Neuronal stem cell (in vitro differentiated cells): ENCODE measurements around the gene CAPNS1.
"Not testable (repeated sequence)": the region's sequence is repeated elsewhere in the genome, so short reads cannot be mapped to it uniquely, and the experiment has no call there.

Experiments
- DNase-seq: peaks from one replicate; pipeline ENCODE4 v3.0.0-alpha.2; 2013; ENCODE audit warnings: low spot score
- H2AFZ ChIP-seq: one replicate; pipeline ENCODE4 v1.6.1; 2013; ENCODE audit warnings: mild to moderate bottlenecking, low read length, inconsistent platforms
- H2AK5ac ChIP-seq: 2 replicates; pipeline ENCODE4 v1.6.1; 2013; ENCODE audit warnings: low read depth, mild to moderate bottlenecking, inconsistent platforms, low read length, moderate library complexity, mixed read lengths
- H2BK120ac ChIP-seq: 2 replicates; pipeline ENCODE4 v1.6.1; 2013; ENCODE audit warnings: low read depth, mild to moderate bottlenecking, inconsistent platforms, low read length, moderate library complexity, mixed read lengths
- H2BK12ac ChIP-seq: one replicate; pipeline ENCODE4 v1.6.1; 2013; ENCODE audit warnings: low read length, inconsistent platforms
- H2BK15ac ChIP-seq: 2 replicates; pipeline ENCODE4 v1.6.1; 2013; ENCODE audit warnings: mild to moderate bottlenecking, low read length, inconsistent platforms, mixed read lengths
- H2BK5ac ChIP-seq: one replicate; pipeline ENCODE4 v1.6.1; 2013; ENCODE audit warnings: inconsistent platforms, mild to moderate bottlenecking, low read length, moderate library complexity
- H3K14ac ChIP-seq: one replicate; pipeline ENCODE4 v1.6.1; 2013; ENCODE audit warnings: low read length, inconsistent platforms
- H3K18ac ChIP-seq: 2 replicates; pipeline ENCODE4 v1.6.1; 2013; ENCODE audit warnings: low read length, inconsistent platforms
- H3K23ac ChIP-seq: 2 replicates; pipeline ENCODE4 v1.6.1; 2013; ENCODE audit warnings: low read depth, mild to moderate bottlenecking, mixed read lengths, low read length, inconsistent platforms; ENCODE audit not compliant: poor library complexity
- H3K27ac ChIP-seq: replicated peaks from 3 replicates; pipeline ENCODE4 v1.5.1; 2013; ENCODE audit warnings: low read length, inconsistent platforms
- H3K27me3 ChIP-seq, 3 experiments: 2 replicates each; pipeline ENCODE4 v1.6.1; 2013; ENCODE audit warnings: low read length in 3 of 3, mild to moderate bottlenecking in 2 of 3, inconsistent platforms in 1 of 3, low read depth in 1 of 3, mixed read lengths in 1 of 3, moderate library complexity in 1 of 3; ENCODE audit not compliant: control insufficient read depth in 3 of 3, insufficient read depth in 3 of 3
- H3K36me3 ChIP-seq, 2 donors: replicated peaks in 1 of 2; 2 replicates each; pipeline ENCODE4 v1.6.1; 2013; ENCODE audit warnings: low read length in 2 of 2; ENCODE audit not compliant: control insufficient read depth in 2 of 2, insufficient read depth in 2 of 2
- H3K4ac ChIP-seq: 2 replicates; pipeline ENCODE4 v1.6.1; 2013; ENCODE audit warnings: inconsistent platforms, mild to moderate bottlenecking, low read length, moderate library complexity
- H3K4me1 ChIP-seq, 2 donors: 1 replicate in 1 of 2; 2 replicates in 1 of 2; pipeline ENCODE4 v1.6.1; 2013; ENCODE audit warnings: low read length in 2 of 2, low read depth in 1 of 2; ENCODE audit not compliant: control insufficient read depth in 2 of 2, insufficient read depth in 1 of 2
- H3K4me2 ChIP-seq: one replicate; pipeline ENCODE4 v1.6.1; 2013; ENCODE audit warnings: mild to moderate bottlenecking, low read length, inconsistent platforms; ENCODE audit not compliant: insufficient read depth, poor library complexity, severe bottlenecking
- H3K4me3 ChIP-seq, 2 donors: 2 replicates each; pipeline ENCODE4 v1.5.1; 2013; ENCODE audit warnings: low read length in 2 of 2, mild to moderate bottlenecking in 2 of 2, inconsistent platforms in 1 of 2, moderate library complexity in 1 of 2
- H3K79me1 ChIP-seq: one replicate; pipeline ENCODE4 v1.6.1; 2013; ENCODE audit warnings: low read depth, mild to moderate bottlenecking, inconsistent platforms, low read length, moderate library complexity
- H3K9ac ChIP-seq: one replicate; pipeline ENCODE4 v1.6.1; 2013; ENCODE audit warnings: mild to moderate bottlenecking, low read depth, low read length, inconsistent platforms; ENCODE audit not compliant: poor library complexity
- H3K9me3 ChIP-seq, 2 donors: replicated peaks in 1 of 2; 2 replicates each; pipeline versions ENCODE3 to v1.6.1; 2013; ENCODE audit warnings: low read length in 2 of 2, mild to moderate bottlenecking in 2 of 2, inconsistent platforms in 1 of 2, low read depth in 1 of 2, mixed read lengths in 1 of 2, moderate library complexity in 1 of 2; ENCODE audit not compliant: control insufficient read depth in 2 of 2, insufficient read depth in 1 of 2
- H4K8ac ChIP-seq: one replicate; pipeline ENCODE4 v1.6.1; 2013; ENCODE audit warnings: low read depth, mild to moderate bottlenecking, inconsistent platforms, low read length, moderate library complexity
- H4K91ac ChIP-seq: one replicate; pipeline ENCODE4 v1.6.1; 2013; ENCODE audit warnings: low read length, low read depth, mild to moderate bottlenecking, inconsistent platforms; ENCODE audit not compliant: poor library complexity
- WGBS, 2 donors: extraction: QIAGEN DNeasy Blood & Tissue Kit; methylation state at CpG; one replicate each; pipeline ENCODE4 v1.1.7; 2013; ENCODE audit warnings: missing lambda C conversion rate in 2 of 2, mixed read lengths in 1 of 2; ENCODE audit not compliant: insufficient read length in 2 of 2, insufficient replicate concordance in 1 of 2; ENCODE audit errors: extremely low coverage in 2 of 2; 5-methylcytosine and 5-hydroxymethylcytosine counted together

The CAPNS1 gene

GRCh38 chr19:36186722-36187121, 46.9 kb downstream of the CAPNS1 start:
- not testable (repeated sequence) for H2BK120ac ChIP-seq, H2BK15ac ChIP-seq, H2BK12ac ChIP-seq, H2AK5ac ChIP-seq, H3K4ac ChIP-seq, H3K4me2 ChIP-seq, DNase-seq, H2BK5ac ChIP-seq, H3K9ac ChIP-seq, H4K8ac ChIP-seq, H4K91ac ChIP-seq, H3K14ac ChIP-seq, H3K23ac ChIP-seq, H2AFZ ChIP-seq, H3K4me1 ChIP-seq, H3K27me3 ChIP-seq, H3K79me1 ChIP-seq, H3K18ac ChIP-seq, H3K4me3 ChIP-seq, H3K27ac ChIP-seq
- no CpG with 5 or more reads among the region's 5 CpGs for WGBS, 2 donors
- Histone ChIP-seq H3K9me3 (peaks cover 2 to 13% of the 10 kb centered on the region in 2 donors), H3K36me3 (peaks cover 1 to 21% of the 10 kb centered on the region in 2 donors)

- Histone ChIP-seq H3K4me1 (no peaks in the 10 kb centered on the region), H3K27me3 (no peaks in the 10 kb centered on the region), H3K9me3 (no peaks in the 10 kb centered on the region), H3K23ac (no peak overlapping the region), H2AK5ac (no peak overlapping the region), H4K8ac (no peak overlapping the region), H4K91ac (no peak overlapping the region), H3K27ac (no peak overlapping the region), H2BK5ac (no peak overlapping the region), H3K9ac (no peak overlapping the region), H2BK15ac (no peak overlapping the region), H3K14ac (no peak overlapping the region), H2AFZ (no peak overlapping the region), H2BK120ac (no peak overlapping the region), H2BK12ac (no peak overlapping the region), H3K4me3 (no peak overlapping the region), H3K4me2 (no peak overlapping the region), H3K4ac (no peak overlapping the region), H3K79me1 (no peaks in the 10 kb centered on the region), H3K18ac (no peak overlapping the region), H3K36me3 (peaks cover 2 to 29% of the 10 kb centered on the region in 2 donors)
- WGBS, 2 donors: no CpG with 5 or more reads among the region's 2 CpGs
- DNase-seq: no peak
Measured at GRCh38 chr19:36196249-36196648, 56.4 kb downstream of the CAPNS1 start.

GRCh38 chr19:36198119-36198518, 58.3 kb downstream of the CAPNS1 start:
- no peak for DNase-seq
- WGBS, 2 donors: no CpG with 5 or more reads among the region's 2 CpGs
- H3K18ac ChIP-seq: no peak overlapping the region

More at GRCh38 chr19:36198119-36198518, 58.3 kb downstream of the CAPNS1 start:
- no peak overlapping the region for H3K14ac ChIP-seq
- peaks cover 2 to 21% of the 10 kb centered on the region in 2 donors for H3K36me3 ChIP-seq
- H3K4me3 ChIP-seq: no peak overlapping the region
- H3K4me2 ChIP-seq: no peak overlapping the region
- H2BK12ac ChIP-seq: no peak overlapping the region
- H3K27ac ChIP-seq: no peak overlapping the region
- no peak overlapping the region for H2BK120ac ChIP-seq
- no peak overlapping the region for H3K9ac ChIP-seq
- H4K8ac ChIP-seq: no peak overlapping the region
- H3K4ac ChIP-seq: no peak overlapping the region
- no peak overlapping the region for H2BK5ac ChIP-seq
- H3K27me3 ChIP-seq: no peaks in the 10 kb centered on the region
- no peaks in the 10 kb centered on the region for H3K4me1 ChIP-seq
- no peak overlapping the region for H3K23ac ChIP-seq
- no peak overlapping the region for H2BK15ac ChIP-seq
- H2AK5ac ChIP-seq: no peak overlapping the region
- no peaks in the 10 kb centered on the region for H3K79me1 ChIP-seq
- H4K91ac ChIP-seq: no peak overlapping the region
- no peak overlapping the region for H2AFZ ChIP-seq
- H3K9me3 ChIP-seq: no peaks in the 10 kb centered on the region
